ENCODE measurements around the gene KHDC4. TPM values are rescaled to one million over a fixed set of nuclear protein-coding genes. Genes with fewer than 3 reads are reported as not detected.

KHDC4 gene
- total and polyA plus RNA-seq, 2 of the 13 experiments (the other 11 are each of a cell fraction or from before 2014, with no cell fraction given) = 33.5 to 92.0 TPM

DNA sequence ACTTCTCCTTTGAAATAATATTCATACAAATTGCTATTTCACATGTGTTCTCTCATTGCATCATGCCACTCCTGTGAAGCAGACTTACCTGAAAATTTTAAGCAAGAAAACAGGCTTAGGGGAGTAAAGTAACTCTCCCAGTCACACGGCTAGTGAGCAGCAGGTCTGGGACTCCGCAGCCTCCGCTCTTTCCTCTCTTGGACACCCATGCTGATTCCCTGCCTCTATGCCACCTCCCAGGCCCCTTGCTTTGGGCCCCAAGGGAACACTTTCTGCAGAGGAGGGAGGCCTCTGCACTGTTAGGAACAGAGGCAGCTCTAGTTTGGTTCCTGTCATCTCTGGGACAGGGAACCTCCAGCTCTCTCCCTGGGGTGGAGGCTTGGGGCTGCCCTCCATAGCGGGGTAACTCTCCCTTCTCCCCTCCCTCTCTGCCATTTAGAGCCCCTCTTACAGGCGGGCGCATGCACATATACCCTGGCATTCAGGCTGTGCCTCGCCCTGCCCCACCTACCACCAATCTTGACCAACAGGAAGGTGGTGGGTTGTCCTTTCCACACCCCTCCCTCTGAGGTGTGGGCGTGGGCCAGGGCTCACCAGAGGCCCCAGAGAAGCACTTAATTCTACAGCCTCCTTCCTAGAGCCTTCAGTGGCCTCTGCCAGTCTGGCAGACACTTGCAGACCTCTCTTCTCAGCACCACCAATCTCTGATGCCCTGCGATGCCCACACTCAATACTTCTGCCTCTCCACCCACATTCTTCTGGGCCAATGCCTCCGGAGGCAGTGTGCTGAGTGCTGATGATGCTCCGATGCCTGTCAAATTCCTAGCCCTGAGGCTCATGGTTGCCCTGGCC lies 7.0 kb upstream of the KHDC4 start, which contains the start of gene RXFP4 (continued):
- no peak for TF ChIP-seq ZNF281 (CRISPR knock-in tag; IDR thresholded peaks at IDR 0.05; ENCODE audit: borderline replicate concordance)
- no peak for TF ChIP-seq ZNF737 (CRISPR knock-in tag; IDR thresholded peaks at IDR 0.05; ENCODE audit: borderline replicate concordance)
- no peak for TF ChIP-seq SUZ12 (IDR thresholded peaks at IDR 0.05; ENCODE audit: low read depth, low read length)
- TF ChIP-seq ZNF276 (CRISPR knock-in tag; IDR thresholded peaks at IDR 0.05; ENCODE audit: low read depth) = no peak
- no peak for TF ChIP-seq ZBTB21 (CRISPR knock-in tag; IDR thresholded peaks at IDR 0.05)
- no peak for TF ChIP-seq U2AF1 (optimal IDR thresholded peaks at IDR 0.05; ENCODE audit: low read depth, low read length)
- no peak for TF ChIP-seq KLF12 (CRISPR knock-in tag; IDR thresholded peaks at IDR 0.05; ENCODE audit: borderline replicate concordance)
- TF ChIP-seq LCORL (IDR thresholded peaks at IDR 0.05) = no peak
- TF ChIP-seq LCORL (CRISPR knock-in tag; IDR thresholded peaks at IDR 0.05) = no peak
- TF ChIP-seq, protein P1, sequence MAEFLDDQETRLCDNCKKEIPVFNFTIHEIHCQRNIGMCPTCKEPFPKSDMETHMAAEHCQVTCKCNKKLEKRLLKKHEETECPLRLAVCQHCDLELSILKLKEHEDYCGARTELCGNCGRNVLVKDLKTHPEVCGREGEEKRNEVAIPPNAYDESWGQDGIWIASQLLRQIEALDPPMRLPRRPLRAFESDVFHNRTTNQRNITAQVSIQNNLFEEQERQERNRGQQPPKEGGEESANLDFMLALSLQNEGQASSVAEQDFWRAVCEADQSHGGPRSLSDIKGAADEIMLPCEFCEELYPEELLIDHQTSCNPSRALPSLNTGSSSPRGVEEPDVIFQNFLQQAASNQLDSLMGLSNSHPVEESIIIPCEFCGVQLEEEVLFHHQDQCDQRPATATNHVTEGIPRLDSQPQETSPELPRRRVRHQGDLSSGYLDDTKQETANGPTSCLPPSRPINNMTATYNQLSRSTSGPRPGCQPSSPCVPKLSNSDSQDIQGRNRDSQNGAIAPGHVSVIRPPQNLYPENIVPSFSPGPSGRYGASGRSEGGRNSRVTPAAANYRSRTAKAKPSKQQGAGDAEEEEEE (CRISPR knock-in tag; IDR thresholded peaks at IDR 0.05; ENCODE audit: borderline replicate concordance) = no peak
- TF ChIP-seq SP4 (CRISPR knock-in tag; IDR thresholded peaks at IDR 0.05) = no peak
- peak; percentile 55; the same call in 1 of the 2 replicates for TF ChIP-seq SSRP1 (CRISPR knock-in tag; IDR thresholded peaks at IDR 0.05)
- TF ChIP-seq KLF13 (CRISPR knock-in tag; IDR thresholded peaks at IDR 0.05) = no peak
- no peak for TF ChIP-seq TSC22D2 (CRISPR knock-in tag; IDR thresholded peaks at IDR 0.05; ENCODE audit: borderline replicate concordance)
- peak; percentile 24 for TF ChIP-seq CBX1 (IDR thresholded peaks at IDR 0.05; ENCODE audit: low read depth)
- TF ChIP-seq, protein P2, sequence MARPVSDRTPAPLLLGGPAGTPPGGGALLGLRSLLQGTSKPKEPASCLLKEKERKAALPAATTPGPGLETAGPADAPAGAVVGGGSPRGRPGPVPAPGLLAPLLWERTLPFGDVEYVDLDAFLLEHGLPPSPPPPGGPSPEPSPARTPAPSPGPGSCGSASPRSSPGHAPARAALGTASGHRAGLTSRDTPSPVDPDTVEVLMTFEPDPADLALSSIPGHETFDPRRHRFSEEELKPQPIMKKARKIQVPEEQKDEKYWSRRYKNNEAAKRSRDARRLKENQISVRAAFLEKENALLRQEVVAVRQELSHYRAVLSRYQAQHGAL (CRISPR knock-in tag; IDR thresholded peaks at IDR 0.05; ENCODE audit: not compliant biosample characterization) = no peak
- no peak for TF ChIP-seq RNF2 (conservative IDR thresholded peaks at IDR 0.05; ENCODE audit: low read depth)
- 0 out of 2 replicates have a peak, but pooled peaks have one; percentile 33 for TF ChIP-seq SALL2 (CRISPR knock-in tag; IDR thresholded peaks at IDR 0.05)
- no peak for TF ChIP-seq NFE2L2 (IDR thresholded peaks at IDR 0.05; ENCODE audit: low read length)
- no peak for TF ChIP-seq RFX3 (CRISPR knock-in tag; IDR thresholded peaks at IDR 0.05)
- no peak for TF ChIP-seq CAMTA2 (CRISPR knock-in tag; IDR thresholded peaks at IDR 0.05; ENCODE audit: borderline replicate concordance)
